ENCODE measurements around the gene FAM227A.

DNA sequence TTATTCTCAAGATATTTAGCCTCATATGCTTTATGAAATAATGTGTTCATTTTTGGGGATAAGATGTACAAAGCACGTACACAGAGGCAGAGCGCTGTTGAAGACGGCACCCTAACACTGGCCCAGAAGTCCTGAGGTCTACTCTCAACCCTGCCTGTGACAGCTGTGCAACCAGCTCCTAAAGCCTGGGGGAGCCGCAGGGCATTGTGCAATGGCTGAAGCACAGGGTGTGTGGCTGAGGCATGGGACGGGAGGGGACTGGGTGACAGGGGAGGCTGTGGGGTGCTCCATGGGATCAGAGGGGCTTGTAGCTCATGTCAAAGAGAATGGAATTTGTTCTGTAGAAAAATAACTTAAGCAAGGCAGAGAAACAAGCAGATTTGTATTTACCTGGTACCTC lies 27.7 kb downstream of the FAM227A start:
- TF ChIP-seq POLR2A (IDR thresholded peaks at IDR 0.05; ENCODE audit: low read length) (no peak), GATA1 (IDR thresholded peaks at IDR 0.05; ENCODE audit: low read depth, low read length) (no peak)

All from erythroblast (primary cell).